ENCODE data around the gene NAV1. TPM values are rescaled to one million over a fixed set of nuclear protein-coding genes. Genes with fewer than 3 reads are reported as not detected.

NAV1 gene
- total and polyA plus RNA-seq, 2 of the 8 experiments (the other 6 are each of a cell fraction or from before 2014, with no cell fraction given), result 9.9 to 42.7 TPM

- H2BK20ac ChIP-seq (ENCODE audit: low read length), result no peak overlapping the region
- no peak overlapping the region for H4K91ac ChIP-seq (replicated peaks; ENCODE audit: insufficient read length, low read length)
- H2BK120ac ChIP-seq (replicated peaks; ENCODE audit: low read depth, low read length), result no peak overlapping the region
- no peak overlapping the region for H3K23ac ChIP-seq (ENCODE audit: insufficient read length)
- H3K18ac ChIP-seq (ENCODE audit: extremely low read depth, low read length), result no peak overlapping the region
- H3K79me1 ChIP-seq (ENCODE audit: low read depth, low read length), result no peaks in the 10 kb centered on the region; the same call in 1 of the 2 replicates
- H3K9ac ChIP-seq (replicated peaks in 1 of 4; ENCODE audit: extremely low read depth in 1 of 4, low read depth in 3 of 4, low read length in 3 of 4), result no peak overlapping the region
- H3K56ac ChIP-seq (replicated peaks; ENCODE audit: insufficient read length, low read depth, low read length), result no peak overlapping the region
- peaks cover 2 to 27% (median 23%) of the 10 kb centered on the region in 4 experiments for H3K27me3 ChIP-seq (replicated peaks in 1 of 4; ENCODE audit: control insufficient read depth in 3 of 4, extremely low read depth in 1 of 4, insufficient read depth in 3 of 4, low read length in 3 of 4)
- no peaks in the 10 kb centered on the region for H4K20me1 ChIP-seq (replicated peaks in 1 of 2; ENCODE audit: control insufficient read depth in 1 of 2, insufficient read depth in 2 of 2, low read length in 2 of 2)
- FAIRE-seq, result no peak
- CTCF ChIA-PET (ENCODE audit: partially characterized antibody), result interaction anchor here (0.7 to 43.8 kb wide), 10 partner anchors 11 to 249 kb away, joined by 3 to 929 read pairs (median 4); partner anchors contain the start of gene CSRP1
- TF ChIP-seq CTCF (IDR thresholded peaks at IDR 0.05; ENCODE audit: control extremely low read depth in 1 of 3, insufficient read depth in 1 of 3, low read depth in 1 of 3, low read length in 3 of 3) (no peak), POLR2AphosphoS5 (IDR thresholded peaks at IDR 0.05; ENCODE audit: low read depth, low read length) (no peak), EZH2 (IDR thresholded peaks at IDR 0.05; ENCODE audit: low read depth, low read length, severe bottlenecking) (no peak), TAF7 (optimal IDR thresholded peaks at IDR 0.05; ENCODE audit: borderline replicate concordance, low read depth, low read length) (no peak)
- H3K4me2 ChIP-seq (ENCODE audit: insufficient read depth in 1 of 2, low read depth in 2 of 2, low read length in 2 of 2), result no peak overlapping the region
- no peak overlapping the region for H3K14ac ChIP-seq (ENCODE audit: insufficient read length)
- no peak for DNase-seq (ENCODE audit: low read depth in 1 of 2, low spot score in 2 of 2)
- H2BK12ac ChIP-seq (ENCODE audit: low read depth, low read length), result no peak overlapping the region
- H3K9me3 ChIP-seq (ENCODE audit: insufficient read depth in 2 of 2, low read depth in 1 of 2, low read length in 1 of 2), result no peaks in the 10 kb centered on the region
- no peak overlapping the region for H3K4ac ChIP-seq (replicated peaks; ENCODE audit: insufficient read length, low read depth, low read length)
- no peak overlapping the region for H2AFZ ChIP-seq (ENCODE audit: low read length)
- peaks cover 2% of the 10 kb centered on the region in 4 experiments; a peak in 4 of 7 replicates for H3K4me1 ChIP-seq (replicated peaks in 1 of 4; ENCODE audit: control insufficient read depth in 3 of 4, insufficient read depth in 4 of 4, low read length in 3 of 4)
- no peaks in the 10 kb centered on the region for H3K36me3 ChIP-seq (ENCODE audit: control insufficient read depth in 2 of 4, insufficient read depth in 4 of 4, low read length in 3 of 4)
- no peak overlapping the region for H2BK15ac ChIP-seq (ENCODE audit: low read length)
- H3K27ac ChIP-seq (ENCODE audit: low read depth, low read length), result no peak overlapping the region
- POLR2A ChIA-PET (ENCODE audit: partially characterized antibody), result interaction anchor here (0.7 kb wide), 1 partner anchor 12 kb away, joined by 3 read pairs; no protein-coding TSS in a partner anchor
- no peak overlapping the region for H2AK5ac ChIP-seq (ENCODE audit: low read depth, low read length)
- H2BK5ac ChIP-seq (ENCODE audit: low read depth, low read length), result no peak overlapping the region
- H3K23me2 ChIP-seq (ENCODE audit: low read depth, low read length), result peaks cover 9% of the 10 kb centered on the region; the same call in 1 of the 2 replicates
- no peak overlapping the region for H3K4me3 ChIP-seq (ENCODE audit: extremely low read depth in 1 of 4, insufficient read depth in 2 of 4, low read depth in 3 of 4, low read length in 4 of 4)
- H4K8ac ChIP-seq (ENCODE audit: extremely low read depth, insufficient read depth, low read length), result no peak overlapping the region; the same call in 1 of the 2 replicates
- H3K79me2 ChIP-seq (ENCODE audit: control insufficient read depth in 1 of 2, insufficient read depth in 2 of 2, low read length in 2 of 2), result no peaks in the 10 kb centered on the region
- 75% methylated on average over 7 of the region's 7 CpGs; no CpG with 5 or more reads in 1 of the 2 experiments for WGBS, 2 experiments (ENCODE audit: extremely low coverage in 1 of 2, insufficient coverage in 1 of 2, insufficient read length in 1 of 2, insufficient replicate concordance in 2 of 2, low coverage in 1 of 2, low lambda C conversion rate in 2 of 2, missing lambda C conversion rate in 1 of 2)
- no peak overlapping the region for H4K5ac ChIP-seq (ENCODE audit: insufficient read length, low read depth, low read length)
These were observed 5.1 kb downstream of the NAV1 start for GRCh38 chr1:201543871-201544642.

Measured in H1 (cell line).